Ishikawa (cell line): Measurements from ENCODE around the gene GCFC2.

Experiments
- FOXM1 ChIP-seq: IDR thresholded peaks from 2 replicates; pipeline ENCODE4 v1.6.1; 2012; ENCODE audit warnings: low read depth, borderline replicate concordance
- NFIC ChIP-seq: IDR thresholded peaks from 2 replicates; pipeline ENCODE4 v1.6.1; 2012
- RAD21 ChIP-seq: IDR thresholded peaks from 2 replicates; pipeline ENCODE4 v1.6.1; 2012; ENCODE audit warnings: low read depth
- YY1 ChIP-seq: IDR thresholded peaks from 2 replicates; pipeline ENCODE4 v1.6.1; 2012; ENCODE audit warnings: low read depth
- TF ChIP-seq, protein P1 (sequence below): IDR thresholded peaks from 2 replicates; pipeline ENCODE4 v1.6.1; 2012
- TF ChIP-seq, protein P2 (sequence below): IDR thresholded peaks from 2 replicates; pipeline ENCODE4 v1.6.1; 2012

GRCh38 chr2:75614162-75614651 lies 96.5 kb downstream of the GCFC2 start:
- TF ChIP-seq NFIC = no peak
- no peak for TF ChIP-seq FOXM1
- TF ChIP-seq, protein P1, sequence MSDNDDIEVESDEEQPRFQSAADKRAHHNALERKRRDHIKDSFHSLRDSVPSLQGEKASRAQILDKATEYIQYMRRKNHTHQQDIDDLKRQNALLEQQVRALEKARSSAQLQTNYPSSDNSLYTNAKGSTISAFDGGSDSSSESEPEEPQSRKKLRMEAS = no peak
- no peak for TF ChIP-seq RAD21
- TF ChIP-seq YY1 = no peak
- TF ChIP-seq, protein P2, sequence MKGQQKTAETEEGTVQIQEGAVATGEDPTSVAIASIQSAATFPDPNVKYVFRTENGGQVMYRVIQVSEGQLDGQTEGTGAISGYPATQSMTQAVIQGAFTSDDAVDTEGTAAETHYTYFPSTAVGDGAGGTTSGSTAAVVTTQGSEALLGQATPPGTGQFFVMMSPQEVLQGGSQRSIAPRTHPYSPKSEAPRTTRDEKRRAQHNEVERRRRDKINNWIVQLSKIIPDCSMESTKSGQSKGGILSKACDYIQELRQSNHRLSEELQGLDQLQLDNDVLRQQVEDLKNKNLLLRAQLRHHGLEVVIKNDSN = no peak
